ENCODE data around the gene ZSCAN10.
"Not testable (repeated sequence)": the region's sequence is repeated elsewhere in the genome, so short reads cannot be mapped to it uniquely, and the experiment has no call there.

Gene ZSCAN10

DNA sequence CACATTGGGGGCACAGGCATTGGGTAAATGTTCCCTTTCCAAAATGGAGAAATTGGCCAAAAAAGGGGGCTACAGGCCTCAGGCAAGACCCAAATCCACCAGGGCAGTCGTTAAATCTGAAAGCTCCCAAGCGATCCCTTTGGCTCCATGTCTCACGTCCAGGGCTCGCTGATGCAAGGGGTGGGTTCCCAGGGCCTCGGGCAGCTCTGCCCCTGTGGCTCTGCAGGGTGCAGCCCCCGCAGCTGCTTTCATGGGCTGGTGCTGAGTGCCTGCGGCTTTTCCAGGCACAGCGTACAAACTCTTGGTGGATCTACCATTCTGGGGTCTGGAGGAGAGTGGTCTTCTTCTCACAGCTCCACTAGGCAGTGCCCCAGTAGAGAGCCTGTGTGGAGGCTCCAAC, 15.7 kb downstream of the ZSCAN10 start:
- DNase-seq: not testable (repeated sequence)

DNA sequence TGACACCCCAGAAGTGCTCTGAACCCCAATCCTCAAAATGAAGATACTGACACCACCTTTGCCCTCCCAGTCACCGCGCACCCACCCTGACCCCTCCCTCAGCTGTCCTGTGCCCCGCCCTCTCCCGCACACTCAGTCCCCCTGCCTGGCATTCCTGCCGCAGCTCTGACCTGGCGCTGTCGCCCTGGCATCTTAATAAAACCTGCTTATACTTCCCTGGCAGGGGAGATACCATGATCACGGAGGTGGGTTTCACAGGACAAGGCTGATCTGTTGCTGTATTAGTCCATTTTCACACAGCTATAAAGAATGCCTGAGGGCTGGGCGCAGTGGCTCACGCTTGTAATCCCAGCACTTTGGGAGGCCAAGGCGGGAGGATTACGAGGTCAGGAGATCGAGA, 17.1 kb downstream of the ZSCAN10 start:
- DNase-seq: not testable (repeated sequence)

DNA sequence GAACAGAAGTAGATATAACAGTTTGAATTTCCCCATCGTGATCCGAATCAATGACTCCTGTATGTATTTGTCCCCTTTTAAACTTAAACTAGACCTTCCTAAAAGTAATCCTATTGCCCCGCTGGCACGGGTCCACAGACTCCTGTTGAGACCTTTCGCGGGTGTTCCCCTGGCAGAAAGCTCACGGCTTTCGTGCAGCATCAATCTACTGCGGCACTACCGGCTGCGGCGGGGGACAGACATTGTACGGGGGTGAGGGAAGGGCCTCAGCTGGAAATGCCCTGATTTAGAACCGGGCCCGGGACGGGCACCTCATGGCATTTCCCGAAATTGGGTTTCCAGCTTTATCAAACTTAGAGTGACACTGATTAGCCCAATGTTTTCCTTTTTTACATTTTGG, 19.1 kb downstream of the ZSCAN10 start:
- DNase-seq: no peak

DNA sequence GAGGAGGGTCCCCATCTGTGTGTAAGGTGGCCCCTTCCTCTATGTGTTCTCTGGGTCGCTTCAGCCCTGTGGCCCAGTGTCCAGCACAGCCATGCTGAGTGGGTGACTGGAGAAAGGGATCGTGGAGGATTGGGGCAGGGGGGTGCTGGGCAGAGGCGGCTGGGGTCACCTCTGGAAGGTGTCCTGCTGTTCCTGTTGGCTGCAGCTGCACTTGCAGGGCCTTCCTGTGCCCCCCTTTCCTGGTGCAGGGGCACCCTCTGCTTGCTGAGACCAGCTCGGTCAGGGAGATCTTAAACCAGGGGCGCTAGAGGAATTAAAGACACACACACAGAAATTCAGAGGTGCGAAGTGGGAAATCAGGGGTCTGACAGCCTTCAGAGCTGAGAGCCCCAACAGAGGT, 22.5 kb downstream of the ZSCAN10 start:
- DNase-seq: no peak

DNA sequence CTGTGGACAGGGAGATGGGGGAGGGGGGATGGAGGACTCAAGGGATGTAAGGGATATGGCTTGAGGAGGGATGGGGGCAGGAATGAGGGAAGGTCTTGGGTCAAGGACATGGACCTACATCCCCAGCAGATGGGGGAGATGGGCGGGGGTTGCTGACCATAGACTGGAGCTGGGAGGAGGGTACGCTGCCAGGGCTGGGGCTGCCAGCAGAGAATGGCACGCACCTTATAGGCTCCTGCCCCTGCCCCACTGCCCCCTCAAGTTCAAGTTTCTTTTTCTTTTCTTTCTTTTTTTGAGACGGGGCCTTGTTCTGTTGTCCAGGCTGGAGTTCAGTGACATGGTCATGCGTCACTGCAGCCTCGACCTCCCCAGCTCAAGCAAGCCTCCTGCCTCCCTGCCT, 23.1 kb downstream of the ZSCAN10 start:
- not testable (repeated sequence) for DNase-seq

DNA sequence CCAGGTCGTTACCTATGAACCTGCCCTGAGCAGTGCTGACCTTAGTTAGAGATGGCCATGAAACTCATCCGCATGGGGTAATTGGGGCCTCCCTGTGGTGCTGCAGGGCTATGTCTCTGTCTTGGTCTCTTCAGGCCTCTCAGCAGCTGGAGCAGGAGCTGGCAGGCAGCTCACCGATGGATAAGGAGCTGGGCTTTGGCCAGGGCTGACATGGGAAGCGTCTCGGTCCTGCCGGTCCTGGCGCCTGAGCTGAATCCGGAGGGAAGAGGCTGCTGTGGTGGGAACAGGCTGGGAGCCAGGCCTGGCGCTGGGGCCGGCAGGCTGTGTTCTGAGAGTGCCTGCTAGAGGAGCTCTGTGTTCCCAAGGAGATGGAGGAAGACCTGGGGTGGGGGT, 23.6 kb downstream of the ZSCAN10 start:
- DNase-seq: no peak

DNA sequence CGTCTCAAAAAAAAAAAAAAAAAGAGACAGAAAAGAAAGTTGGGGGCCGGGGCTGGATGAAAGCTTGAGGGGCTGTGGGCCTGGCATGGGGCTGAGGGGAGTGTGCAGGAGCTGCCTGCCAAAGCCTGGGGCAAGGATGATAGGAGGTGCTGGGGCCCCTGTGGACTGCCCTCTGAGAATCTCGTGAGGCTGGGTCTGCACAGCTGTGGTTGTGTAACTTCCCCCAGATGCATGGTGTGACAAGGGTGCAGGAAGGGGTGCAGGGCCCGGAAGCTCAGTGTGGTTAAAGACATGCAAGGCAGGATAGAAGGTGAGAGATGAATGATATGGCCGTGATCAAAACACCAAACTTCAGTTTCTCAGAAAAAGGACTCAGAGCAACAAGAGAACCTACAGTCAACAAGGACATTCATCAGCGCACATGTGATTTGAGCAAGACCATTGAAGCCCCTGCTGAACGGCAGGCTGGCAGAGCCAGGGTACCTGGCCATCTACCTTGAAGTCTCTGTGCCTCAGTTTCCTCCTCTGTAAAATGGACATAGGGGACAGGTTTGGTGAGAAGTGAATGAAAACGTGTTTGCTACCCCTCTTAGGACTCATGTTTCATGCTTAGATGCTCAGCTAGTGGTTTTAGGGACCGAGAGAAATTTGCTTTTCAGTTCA, 24.1 kb downstream of the ZSCAN10 start:
- peak; percentile 82 for DNase-seq

DNA sequence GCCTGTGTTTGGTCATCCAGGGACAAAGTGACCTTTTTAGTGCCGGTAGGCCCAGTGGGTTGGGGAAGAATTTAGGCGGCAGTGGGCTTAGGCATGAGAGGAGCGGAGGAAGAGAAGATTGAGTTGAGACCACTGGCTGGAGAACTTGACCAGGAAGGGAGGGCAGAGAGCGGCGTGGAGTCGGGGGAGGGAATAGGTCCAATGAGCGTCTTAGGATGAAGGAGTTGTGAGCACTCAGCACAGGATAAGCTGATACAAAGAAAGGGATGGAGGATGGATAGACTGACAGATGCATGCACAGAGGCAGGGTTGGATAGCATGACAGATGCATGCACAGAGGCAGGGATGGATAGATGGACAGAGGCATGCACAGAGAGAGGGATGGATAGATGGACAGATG, 25.6 kb downstream of the ZSCAN10 start:
- DNase-seq: no peak

DNA sequence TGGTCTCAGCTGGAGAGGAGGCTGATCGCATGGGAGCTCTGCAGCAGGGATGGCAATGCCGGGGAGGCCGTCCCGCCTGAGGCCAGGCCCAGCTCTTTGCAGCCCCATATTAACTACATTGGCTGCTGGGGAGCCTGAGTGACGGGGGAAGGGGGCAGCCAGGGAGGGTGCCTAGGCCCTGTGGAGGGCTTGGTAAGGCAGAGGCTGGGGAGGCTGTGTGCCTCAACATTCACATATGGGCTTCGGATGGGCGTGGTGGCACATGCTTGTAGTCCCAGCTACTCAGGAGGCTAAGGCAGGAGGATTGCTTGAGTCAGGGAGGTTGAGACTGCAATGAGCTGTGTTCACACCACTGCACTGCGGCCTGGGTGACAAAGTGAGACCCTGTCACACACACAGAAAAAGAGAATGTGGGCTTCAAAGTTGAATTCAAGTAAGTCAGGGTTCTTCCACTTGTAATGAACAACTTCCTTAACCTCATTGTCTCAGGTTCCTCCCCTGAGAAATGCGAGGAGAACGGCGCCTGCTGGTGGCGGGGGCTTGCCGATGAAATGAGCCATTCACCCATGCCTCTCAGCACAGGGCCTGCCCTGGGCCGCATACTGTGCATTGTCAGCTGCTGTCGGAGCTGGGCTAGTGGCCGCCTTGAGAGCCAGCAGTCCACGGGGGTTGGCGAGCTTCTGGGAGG, 26.4 kb downstream of the ZSCAN10 start:
- DNase-seq: not testable (repeated sequence)

DNA sequence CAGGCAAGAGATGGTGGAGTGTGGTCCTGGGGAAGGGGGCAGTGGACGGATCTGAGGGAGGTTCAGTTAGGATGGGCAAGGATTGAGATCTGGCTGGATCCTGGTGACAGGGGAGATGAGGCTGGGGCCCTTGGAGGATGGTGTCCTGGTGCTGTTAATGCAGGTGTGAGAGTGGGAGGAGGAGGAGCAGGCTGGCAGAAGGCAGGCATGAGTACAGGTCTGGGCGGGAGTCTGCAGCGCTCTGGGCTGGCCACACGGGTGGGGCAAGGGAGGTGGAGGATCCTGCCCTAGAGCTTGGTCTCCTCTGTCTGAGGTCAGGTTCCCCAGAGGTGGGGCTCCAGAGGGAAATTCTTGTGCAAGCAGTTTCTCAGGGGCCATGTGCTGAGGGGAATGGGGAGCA, 26.9 kb downstream of the ZSCAN10 start:
- DNase-seq: not testable (repeated sequence)

DNA sequence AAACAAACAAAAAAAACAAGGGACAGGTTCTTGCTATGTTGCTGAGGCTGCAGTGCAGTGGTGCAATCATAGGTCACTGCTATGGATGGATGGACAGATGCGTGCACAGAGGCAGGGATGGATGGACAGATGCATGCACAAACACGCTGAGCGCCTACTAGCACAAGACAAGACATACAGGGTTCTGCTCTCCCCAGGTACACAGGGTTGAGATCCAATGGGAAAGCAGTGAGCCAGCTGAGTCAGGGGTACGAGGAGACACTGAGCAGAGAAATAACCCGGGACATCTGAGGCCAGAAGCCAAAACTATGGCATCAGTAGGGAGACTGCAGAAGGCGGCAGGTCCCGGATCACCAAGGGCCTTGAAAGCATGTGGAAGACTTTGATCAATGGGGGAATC, 27.4 kb downstream of the ZSCAN10 start:
- DNase-seq: no peak

DNA sequence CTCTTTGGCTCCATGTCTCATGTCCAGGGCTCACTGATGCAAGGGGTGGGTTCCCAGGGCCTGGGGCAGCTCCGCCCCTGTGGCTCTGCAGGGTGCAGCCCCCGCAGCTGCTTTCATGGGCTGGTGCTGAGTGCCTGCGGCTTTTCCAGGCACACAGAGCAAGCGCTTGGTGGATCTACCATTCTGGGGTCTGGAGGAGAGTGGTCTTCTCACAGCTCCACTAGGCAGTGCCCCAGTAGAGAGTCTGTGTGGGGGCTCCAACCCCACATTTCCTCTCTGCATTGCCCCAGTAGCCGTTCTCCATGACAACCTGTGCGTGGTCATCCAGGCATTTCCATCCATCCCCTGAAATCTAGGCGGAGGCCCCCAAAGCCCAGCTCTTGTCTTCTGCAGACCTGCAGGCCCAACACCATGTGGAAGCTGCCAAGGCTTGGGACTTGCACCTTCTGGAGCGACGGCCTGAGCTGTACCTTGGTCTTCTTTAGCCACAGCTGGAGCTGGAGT, 28.4 kb downstream of the ZSCAN10 start:
- DNase-seq: no peak

DNA sequence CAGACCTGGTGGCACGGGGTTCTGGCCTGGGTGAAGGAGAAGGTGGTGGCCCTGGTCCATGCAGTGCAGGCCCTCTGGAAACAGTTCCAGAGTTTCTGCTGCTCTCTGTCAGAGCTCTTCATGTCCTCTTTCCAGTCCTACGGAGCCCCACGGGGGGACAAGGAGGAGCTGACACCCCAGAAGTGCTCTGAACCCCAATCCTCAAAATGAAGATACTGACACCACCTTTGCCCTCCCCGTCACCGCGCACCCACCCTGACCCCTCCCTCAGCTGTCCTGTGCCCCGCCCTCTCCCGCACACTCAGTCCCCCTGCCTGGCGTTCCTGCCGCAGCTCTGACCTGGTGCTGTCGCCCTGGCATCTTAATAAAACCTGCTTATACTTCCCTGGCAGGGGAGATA, 29.9 kb downstream of the ZSCAN10 start:
- DNase-seq: not testable (repeated sequence)

DNA sequence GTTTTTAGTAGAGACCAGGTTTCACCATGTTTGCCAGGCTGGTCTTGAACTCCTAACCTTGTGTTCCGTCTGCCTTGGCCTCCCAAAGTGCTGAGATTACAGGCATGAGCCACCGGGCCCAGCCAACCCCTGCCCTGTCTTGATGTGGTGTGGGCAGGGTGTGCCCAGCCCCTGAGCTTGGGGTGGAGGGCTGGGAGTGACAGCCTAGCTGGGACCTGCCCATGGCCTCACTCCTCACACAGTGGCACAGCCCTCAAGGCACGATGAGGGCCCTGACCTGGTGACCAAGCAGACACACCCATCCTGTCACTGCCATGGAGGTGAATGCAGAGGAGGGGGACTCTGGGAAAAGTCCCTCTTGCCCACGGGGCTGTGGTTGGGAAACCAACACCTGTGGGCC, 30.6 kb downstream of the ZSCAN10 start:
- no peak for DNase-seq

DNA sequence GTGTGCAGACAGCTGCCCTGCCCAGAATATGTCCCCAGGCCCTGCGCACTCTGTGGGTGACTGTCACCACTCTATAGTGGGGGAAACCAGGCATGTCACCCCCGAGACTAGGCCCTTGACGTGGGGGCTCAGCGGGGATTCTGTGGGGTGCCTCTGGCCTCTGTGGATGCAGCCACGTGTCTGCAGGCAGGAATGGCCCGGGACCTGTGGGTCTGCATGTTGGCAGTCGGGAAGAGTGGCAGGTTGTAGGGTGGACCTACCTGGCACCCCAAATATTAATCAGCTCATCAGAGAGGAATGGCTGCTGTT, 32.7 kb downstream of the ZSCAN10 start:
- no peak for DNase-seq

DNA sequence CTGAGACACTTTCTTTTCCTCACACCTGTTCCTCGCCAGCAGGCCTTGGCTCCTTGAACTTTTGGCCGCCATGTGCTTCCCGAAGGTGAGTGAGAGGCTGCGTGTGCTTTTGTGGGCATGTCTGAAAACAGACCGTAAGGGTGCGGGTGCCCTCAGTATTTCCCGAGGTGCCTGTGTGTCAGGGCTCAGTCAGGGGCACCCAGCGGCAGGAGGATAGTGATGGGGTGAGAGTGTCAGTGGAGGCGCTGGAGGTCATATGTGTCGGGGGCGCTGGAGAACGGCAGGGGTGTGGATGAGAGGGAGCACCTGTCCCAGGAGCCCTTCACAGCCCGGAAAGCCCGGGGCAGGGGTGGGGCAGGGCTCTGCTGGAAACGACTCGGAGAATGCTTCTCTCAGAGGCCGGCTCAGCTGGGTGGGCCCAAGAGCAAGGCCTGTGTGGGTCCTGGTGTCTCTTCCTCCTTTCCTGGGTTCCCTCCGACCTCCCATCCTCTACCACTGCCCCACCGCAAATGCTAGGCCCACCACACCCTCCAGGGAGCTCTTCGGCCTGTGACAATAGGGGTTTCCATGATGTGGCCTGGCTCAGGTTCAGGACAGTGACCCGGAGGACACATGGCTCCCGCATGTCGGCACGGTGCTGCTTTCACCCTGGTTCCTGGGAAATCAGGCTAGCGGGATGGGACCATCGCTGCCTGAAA, 33.2 kb downstream of the ZSCAN10 start:
- DNase-seq: no peak

DNA sequence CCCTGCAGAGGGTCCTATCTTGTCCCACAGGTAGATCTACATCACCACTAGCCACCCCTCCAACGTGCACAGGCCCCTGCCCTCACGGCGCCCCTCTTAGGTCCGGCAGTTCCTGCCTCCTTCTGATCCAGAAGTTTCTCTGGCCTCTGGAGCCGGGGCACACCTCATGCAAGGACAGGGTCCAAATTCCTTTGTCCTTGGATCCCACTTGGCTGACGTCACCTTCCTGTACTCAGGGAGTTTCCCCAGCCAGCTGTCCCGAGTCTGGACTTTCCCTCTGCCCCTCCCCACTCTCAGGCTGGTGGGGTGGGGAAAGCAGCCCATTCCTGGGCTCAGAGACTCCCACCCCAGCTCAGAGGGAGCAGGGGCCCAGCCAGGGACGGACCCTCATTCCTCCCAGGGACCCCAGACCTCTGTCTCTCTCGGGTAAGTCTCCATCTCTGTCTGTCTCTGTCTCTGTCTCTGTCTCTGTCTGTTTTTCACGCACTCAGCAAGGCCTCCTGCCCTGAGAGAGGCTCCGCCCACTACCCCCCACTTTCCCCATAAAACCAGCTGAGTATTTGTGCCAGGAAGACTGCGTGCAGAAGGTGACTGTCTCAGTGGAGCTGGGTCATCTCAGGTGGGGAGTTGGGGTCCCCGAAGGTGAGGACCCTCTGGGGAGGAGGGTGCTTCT, 33.9 kb downstream of the ZSCAN10 start, which contains the start of gene IL32:
TSS of gene IL32 (plus strand) at position 572 of the 673 bp plus-strand sequence. CDS start 172 bp downstream, outside the sequence.
- peak; percentile 69 for DNase-seq

DNA sequence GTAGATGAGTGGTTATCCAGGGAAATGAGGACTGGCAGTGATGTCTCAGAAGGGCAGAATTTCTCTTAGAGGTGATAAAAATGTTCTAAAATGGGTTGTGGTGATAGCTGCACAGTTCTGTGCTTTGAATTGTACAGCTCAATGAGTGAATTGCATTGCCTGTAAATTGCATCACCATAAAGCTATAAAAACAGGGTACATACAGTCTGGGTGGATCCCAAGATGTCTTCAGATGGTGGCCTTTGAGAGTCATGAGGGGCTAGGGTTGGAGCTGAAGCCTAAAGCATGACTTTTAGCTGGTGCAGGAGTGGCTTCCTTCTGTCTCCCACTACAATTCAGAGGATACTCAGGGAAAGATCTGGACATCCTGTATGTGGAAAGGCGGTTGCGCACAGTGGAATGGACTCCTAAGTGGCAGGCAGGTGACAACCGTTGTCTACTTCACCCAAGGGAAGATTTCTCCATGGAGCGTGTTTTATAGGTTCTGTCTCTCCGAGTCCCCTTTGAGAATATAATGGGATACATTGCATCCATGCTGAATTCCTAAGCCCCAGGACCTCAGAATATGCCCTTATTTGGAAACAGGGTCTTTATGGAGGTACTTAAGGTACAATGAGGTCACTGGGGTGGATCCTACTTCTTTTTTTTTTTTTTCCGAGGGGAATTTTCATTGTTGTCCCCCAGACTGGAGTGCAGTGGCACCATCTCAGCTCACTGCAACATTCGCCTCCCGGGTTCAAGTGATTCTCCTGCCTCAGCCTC, 35.3 kb downstream of the ZSCAN10 start:
- no peak for DNase-seq

DNA sequence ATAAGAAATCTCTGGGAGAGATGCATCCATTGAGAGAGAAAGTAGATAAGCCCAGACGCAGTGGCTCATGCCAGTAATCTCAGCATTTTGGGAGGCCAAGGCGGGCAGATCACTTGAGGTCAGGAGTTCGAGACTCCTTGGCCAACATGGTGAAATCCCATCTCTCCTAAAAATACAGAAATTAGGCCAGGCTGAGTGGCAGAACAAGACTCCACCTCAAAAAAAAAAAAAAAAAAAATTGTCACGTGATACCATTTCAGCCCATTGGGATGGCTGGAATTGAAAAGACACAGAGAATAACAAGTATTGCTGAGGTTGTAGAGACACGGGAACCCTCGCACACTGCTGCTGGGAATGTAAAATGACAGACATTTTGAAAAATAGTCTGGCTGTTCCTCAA, 36.5 kb downstream of the ZSCAN10 start:
- DNase-seq: no peak

DNA sequence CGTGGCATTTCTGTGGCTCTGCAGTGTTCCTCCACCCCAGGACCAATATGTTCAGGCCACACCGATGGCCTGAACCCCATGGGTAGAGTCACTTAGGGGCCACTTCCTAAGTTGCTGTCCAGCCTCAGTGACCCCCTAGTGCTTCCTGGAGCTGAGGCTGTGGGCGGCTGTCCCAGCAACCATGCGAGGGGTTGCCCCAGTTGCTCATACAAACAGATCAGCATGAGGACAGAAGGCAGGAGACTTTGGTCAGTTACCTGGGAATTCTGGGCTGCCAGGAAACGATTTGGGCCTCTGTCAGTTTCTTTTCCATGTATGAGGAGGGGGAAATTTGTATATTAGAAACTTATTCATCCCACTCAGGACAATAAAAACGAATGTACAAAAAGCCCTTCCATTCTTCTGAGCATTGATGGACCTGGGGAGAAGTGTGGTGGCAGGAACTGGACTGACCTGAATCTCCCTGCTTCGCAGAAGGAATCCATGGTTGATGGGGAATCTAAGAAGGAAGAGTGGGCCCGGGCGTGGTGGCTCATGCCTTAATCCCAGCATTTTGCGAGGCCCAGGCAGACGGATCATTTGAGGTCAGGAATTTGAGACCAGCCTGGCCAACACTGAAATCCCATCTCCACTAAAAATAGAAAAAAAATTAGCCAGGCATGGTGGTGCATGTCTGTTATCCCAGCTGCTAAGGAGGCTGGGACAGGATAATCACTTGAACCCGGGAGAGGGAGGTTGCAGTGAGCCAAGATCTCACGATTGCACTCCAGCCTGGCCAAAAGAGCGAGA, 38.6 kb downstream of the ZSCAN10 start:
- no peak for DNase-seq

DNA sequence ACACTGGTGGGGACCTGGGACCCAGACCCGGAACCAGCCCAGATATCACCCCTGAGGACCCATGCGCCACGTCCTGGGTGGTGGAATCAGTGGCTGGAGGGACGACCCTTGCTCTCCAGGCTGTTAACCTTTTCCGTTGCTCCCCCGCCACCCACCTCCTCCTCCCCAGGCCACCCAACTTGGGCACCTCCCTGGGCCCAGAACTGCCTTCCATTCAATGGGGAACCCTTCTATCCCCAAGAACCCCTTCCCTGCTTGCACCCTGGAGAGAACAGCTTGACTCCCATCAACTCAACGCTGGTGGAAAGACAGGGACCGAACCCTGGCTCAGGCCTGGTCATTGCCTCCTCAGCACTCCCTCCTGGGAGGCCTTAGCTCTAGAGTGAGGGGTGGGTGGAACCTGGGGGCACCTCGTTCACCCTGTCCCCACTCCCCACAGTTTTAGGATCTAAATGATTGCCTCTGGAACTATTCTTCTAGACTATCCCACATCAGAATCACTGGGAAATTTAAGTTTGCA, 39.3 kb downstream of the ZSCAN10 start:
- DNase-seq: no peak

Data from CD4-positive, alpha-beta T cell treated with Interferon gamma for 1 hour (primary cell).